Measurements from ENCODE around the gene LINGO4.

Gene LINGO4

DNA sequence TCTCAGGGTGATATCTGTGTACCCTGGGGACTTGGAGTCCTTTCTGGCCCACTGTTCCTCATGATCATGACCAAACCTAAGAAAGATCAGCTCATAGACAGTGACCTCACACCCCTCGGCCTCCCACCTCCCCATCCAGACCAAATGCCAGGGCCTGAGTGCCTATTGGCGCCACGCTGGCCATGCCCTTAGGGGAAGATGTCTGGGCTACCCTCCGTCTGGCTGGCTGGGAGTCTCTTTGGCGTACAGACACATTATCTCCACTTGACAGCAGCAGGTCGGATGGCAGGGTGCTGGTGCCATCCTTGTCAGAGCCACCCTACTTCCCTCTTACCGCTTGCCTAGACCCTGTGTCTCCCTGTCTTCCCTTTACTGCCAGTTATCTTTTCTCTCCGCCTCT, 18.0 kb upstream of the LINGO4 start:
- no peak overlapping the region for H3K4me3 ChIP-seq (ENCODE audit: control insufficient read depth, low read depth, low read length)
- no peak for DNase-seq (ENCODE audit: low read depth)
- TF ChIP-seq, protein P1, sequence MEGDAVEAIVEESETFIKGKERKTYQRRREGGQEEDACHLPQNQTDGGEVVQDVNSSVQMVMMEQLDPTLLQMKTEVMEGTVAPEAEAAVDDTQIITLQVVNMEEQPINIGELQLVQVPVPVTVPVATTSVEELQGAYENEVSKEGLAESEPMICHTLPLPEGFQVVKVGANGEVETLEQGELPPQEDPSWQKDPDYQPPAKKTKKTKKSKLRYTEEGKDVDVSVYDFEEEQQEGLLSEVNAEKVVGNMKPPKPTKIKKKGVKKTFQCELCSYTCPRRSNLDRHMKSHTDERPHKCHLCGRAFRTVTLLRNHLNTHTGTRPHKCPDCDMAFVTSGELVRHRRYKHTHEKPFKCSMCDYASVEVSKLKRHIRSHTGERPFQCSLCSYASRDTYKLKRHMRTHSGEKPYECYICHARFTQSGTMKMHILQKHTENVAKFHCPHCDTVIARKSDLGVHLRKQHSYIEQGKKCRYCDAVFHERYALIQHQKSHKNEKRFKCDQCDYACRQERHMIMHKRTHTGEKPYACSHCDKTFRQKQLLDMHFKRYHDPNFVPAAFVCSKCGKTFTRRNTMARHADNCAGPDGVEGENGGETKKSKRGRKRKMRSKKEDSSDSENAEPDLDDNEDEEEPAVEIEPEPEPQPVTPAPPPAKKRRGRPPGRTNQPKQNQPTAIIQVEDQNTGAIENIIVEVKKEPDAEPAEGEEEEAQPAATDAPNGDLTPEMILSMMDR (IDR thresholded peaks at IDR 0.05; ENCODE audit: control insufficient read depth, insufficient read depth, low read depth, low read length, missing control alignments) = no peak

DNA sequence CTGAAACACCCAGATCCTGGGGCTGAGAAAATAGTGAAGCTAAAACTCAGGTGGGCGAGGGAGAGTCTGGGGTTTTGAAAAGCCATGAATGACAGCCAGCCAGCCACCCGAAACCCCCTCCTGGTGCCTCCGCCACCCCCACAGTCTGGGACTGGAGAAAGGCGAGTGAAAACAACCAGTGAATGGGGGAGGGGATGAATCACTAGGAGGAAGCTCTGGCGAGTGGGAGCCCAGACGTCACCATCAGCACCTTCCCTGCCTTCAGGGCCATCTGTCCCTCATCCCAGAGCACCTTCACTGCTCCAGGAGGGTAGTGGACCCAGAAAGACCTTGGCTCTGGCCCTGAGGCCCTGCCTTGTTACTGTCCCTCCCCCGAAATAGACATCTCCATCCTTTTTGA, 17.2 kb upstream of the LINGO4 start:
- TF ChIP-seq, protein P1 (IDR thresholded peaks at IDR 0.05; ENCODE audit: control insufficient read depth, insufficient read depth, low read depth, low read length, missing control alignments) = no peak

DNA sequence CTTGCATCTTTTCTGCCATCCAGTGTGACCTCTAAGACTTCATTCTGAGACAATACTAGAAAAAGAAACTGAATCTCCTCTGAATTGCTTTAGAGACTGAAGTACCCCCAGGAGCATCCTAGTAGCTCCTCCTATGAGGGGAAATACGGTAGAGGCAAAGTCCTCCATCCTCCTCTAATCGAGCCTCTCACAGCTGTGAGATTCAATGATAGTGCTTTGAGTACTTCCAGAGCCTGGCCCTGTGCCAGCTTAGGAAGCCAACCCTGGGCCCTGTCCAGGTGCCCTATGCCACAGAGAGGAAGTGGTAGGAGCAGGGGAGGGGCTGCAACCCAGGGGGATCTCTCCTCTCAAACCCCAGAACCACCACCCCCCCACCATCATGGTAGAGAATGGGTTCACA, 15.7 kb upstream of the LINGO4 start:
- TF ChIP-seq, protein P1 (IDR thresholded peaks at IDR 0.05; ENCODE audit: control insufficient read depth, insufficient read depth, low read depth, low read length, missing control alignments) = no peak
- DNase-seq (ENCODE audit: low read depth) = no peak
- H3K4me3 ChIP-seq (ENCODE audit: control insufficient read depth, low read depth, low read length) = no peak overlapping the region

More for the DNA sequence above, 17.2 kb upstream of the LINGO4 start:
- DNase-seq (ENCODE audit: low read depth) = no peak
- H3K4me3 ChIP-seq (ENCODE audit: control insufficient read depth, low read depth, low read length) = no peak overlapping the region

DNA sequence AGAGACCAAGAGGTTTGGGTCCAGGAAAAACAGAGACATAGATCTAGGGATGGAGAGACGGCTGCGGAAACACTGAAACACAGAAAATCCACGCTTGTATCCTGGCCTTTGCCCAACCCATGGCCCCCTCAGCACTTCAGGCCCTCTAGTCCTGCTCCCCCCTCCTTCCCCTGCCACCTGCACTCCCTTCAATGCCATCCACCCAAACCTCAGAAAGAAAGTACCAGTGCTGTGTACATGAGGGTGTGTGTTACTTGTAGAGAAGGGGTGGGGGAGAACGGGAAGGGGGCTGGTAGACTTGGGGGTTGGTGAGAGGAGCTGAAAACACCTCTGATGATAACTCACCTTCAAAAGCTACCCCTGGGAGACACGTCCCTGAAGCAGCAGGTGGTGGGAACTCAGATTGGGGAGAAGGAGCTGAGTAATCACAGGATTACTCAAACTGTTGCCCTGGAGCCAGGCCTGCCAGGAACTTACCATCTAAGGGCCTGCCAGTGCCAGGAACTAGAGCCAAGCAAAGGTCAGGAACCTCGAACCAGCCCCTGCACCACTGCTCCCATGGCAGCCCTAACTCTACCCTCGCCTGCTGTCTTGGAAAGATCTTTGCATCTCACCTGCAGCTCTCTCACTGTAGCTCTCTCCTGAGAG, 14.9 kb upstream of the LINGO4 start:
- H3K4me3 ChIP-seq (ENCODE audit: control insufficient read depth, low read depth, low read length) = no peak overlapping the region
- DNase-seq (ENCODE audit: low read depth) = no peak
- TF ChIP-seq, protein P1 (IDR thresholded peaks at IDR 0.05; ENCODE audit: control insufficient read depth, insufficient read depth, low read depth, low read length, missing control alignments) = no peak

DNA sequence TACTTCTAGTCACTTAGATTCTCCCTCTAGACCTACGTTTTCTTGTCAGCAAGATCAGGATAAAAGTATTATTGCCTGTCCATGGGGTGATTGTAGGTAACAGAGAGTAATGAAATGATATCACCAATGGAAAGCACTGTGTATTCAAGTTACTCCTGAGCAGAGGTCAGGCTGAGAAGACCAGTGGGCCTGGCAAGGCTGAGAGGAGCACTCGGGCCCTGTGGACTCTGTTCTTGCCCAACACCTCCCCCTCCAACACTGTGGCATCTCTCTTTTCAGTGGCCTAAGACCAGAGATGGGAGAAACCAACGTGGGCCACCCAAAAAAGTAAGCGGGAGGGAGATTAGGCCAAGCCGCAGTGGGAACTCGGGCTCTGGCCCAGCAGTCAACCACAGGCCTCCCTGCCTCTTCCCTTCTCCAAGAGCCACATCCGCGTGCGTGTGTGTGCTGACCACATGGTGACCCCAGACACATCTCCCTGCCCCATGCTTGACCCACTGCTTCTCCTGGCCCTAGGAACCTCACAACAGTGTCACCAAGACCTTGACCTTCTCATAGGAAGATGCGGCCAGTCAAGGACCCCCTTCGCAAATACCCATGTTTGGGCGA, 14.1 kb upstream of the LINGO4 start:
- no peak overlapping the region for H3K4me3 ChIP-seq (ENCODE audit: control insufficient read depth, low read depth, low read length)
- no peak for DNase-seq (ENCODE audit: low read depth)
- TF ChIP-seq, protein P1 (IDR thresholded peaks at IDR 0.05; ENCODE audit: control insufficient read depth, insufficient read depth, low read depth, low read length, missing control alignments) = no peak

DNA sequence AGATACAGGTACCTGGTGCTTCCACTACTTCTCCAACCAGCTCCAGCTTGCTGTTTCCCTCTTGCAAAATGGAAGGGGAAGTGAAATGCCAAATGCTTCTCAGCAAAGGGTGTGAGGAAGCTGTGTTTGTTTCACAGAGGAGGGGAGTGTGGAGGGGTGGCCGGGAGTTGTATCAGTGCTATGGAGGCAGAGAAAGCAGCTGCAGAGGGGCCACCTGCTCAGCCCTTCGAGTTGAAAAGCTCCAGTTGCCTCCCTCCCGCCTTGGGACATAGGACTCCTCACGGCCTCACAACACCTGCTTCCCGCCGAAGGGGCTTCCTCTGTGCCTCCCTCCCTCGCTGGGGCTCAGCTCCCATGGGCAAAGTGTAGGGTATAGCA, 12.1 kb upstream of the LINGO4 start:
- no peak for DNase-seq (ENCODE audit: low read depth)
- no peak overlapping the region for H3K4me3 ChIP-seq (ENCODE audit: control insufficient read depth, low read depth, low read length)
- TF ChIP-seq, protein P1 (IDR thresholded peaks at IDR 0.05; ENCODE audit: control insufficient read depth, insufficient read depth, low read depth, low read length, missing control alignments) = no peak

Measured in AG09309 (cell line).